ENCODE data around the gene HCFC1R1.

DNA sequence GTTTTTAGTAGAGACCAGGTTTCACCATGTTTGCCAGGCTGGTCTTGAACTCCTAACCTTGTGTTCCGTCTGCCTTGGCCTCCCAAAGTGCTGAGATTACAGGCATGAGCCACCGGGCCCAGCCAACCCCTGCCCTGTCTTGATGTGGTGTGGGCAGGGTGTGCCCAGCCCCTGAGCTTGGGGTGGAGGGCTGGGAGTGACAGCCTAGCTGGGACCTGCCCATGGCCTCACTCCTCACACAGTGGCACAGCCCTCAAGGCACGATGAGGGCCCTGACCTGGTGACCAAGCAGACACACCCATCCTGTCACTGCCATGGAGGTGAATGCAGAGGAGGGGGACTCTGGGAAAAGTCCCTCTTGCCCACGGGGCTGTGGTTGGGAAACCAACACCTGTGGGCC is 44.7 kb upstream of the HCFC1R1 start:
- TF ChIP-seq EZH2phosphoT487 (IDR thresholded peaks at IDR 0.05; ENCODE audit: unreplicated experiment) (no peak), EZH2 (IDR thresholded peaks at IDR 0.05; ENCODE audit: low read depth, unreplicated experiment) (no peak), ZNF331 (CRISPR knock-in tag; IDR thresholded peaks at IDR 0.05; ENCODE audit: low read depth) (no peak), JUNB (IDR thresholded peaks at IDR 0.05; ENCODE audit: unreplicated experiment) (no peak), CREB1 (CRISPR knock-in tag; IDR thresholded peaks at IDR 0.05; ENCODE audit: low read depth) (no peak)
- TF ChIP-seq, protein P1, sequence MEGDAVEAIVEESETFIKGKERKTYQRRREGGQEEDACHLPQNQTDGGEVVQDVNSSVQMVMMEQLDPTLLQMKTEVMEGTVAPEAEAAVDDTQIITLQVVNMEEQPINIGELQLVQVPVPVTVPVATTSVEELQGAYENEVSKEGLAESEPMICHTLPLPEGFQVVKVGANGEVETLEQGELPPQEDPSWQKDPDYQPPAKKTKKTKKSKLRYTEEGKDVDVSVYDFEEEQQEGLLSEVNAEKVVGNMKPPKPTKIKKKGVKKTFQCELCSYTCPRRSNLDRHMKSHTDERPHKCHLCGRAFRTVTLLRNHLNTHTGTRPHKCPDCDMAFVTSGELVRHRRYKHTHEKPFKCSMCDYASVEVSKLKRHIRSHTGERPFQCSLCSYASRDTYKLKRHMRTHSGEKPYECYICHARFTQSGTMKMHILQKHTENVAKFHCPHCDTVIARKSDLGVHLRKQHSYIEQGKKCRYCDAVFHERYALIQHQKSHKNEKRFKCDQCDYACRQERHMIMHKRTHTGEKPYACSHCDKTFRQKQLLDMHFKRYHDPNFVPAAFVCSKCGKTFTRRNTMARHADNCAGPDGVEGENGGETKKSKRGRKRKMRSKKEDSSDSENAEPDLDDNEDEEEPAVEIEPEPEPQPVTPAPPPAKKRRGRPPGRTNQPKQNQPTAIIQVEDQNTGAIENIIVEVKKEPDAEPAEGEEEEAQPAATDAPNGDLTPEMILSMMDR (conservative IDR thresholded peaks at IDR 0.05; ENCODE audit: low read depth in 2 of 2), result no peak
- TF ChIP-seq, protein P2, sequence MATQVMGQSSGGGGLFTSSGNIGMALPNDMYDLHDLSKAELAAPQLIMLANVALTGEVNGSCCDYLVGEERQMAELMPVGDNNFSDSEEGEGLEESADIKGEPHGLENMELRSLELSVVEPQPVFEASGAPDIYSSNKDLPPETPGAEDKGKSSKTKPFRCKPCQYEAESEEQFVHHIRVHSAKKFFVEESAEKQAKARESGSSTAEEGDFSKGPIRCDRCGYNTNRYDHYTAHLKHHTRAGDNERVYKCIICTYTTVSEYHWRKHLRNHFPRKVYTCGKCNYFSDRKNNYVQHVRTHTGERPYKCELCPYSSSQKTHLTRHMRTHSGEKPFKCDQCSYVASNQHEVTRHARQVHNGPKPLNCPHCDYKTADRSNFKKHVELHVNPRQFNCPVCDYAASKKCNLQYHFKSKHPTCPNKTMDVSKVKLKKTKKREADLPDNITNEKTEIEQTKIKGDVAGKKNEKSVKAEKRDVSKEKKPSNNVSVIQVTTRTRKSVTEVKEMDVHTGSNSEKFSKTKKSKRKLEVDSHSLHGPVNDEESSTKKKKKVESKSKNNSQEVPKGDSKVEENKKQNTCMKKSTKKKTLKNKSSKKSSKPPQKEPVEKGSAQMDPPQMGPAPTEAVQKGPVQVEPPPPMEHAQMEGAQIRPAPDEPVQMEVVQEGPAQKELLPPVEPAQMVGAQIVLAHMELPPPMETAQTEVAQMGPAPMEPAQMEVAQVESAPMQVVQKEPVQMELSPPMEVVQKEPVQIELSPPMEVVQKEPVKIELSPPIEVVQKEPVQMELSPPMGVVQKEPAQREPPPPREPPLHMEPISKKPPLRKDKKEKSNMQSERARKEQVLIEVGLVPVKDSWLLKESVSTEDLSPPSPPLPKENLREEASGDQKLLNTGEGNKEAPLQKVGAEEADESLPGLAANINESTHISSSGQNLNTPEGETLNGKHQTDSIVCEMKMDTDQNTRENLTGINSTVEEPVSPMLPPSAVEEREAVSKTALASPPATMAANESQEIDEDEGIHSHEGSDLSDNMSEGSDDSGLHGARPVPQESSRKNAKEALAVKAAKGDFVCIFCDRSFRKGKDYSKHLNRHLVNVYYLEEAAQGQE (IDR thresholded peaks at IDR 0.05; ENCODE audit: unreplicated experiment), result no peak

All from GM23338 (cell line).